Hepatocyte (in vitro differentiated cells): ENCODE measurements around the gene FBXL15. TPM values are rescaled to one million over a fixed set of nuclear protein-coding genes. Genes with fewer than 3 reads are reported as not detected.
A peak's percentile ranks its signal among the peaks of the same experiment; 100 is the strongest.

Experiments
- DNase-seq: peaks from one replicate; pipeline ENCODE4 v3.0.0-alpha.2; 2016; ENCODE audit warnings: low spot score
- H2AFZ ChIP-seq: fragments of 200-600 bp; sonication (generic); 2 replicates; pipeline ENCODE4 v1.6.0; 2016; ENCODE audit warnings: antibody characterized with exemption, mild to moderate bottlenecking
- H3K27ac ChIP-seq: fragments of 200-600 bp; sonication (generic); 2 replicates; pipeline ENCODE4 v1.5.1; 2016; ENCODE audit warnings: mild to moderate bottlenecking
- H3K27me3 ChIP-seq: fragments of 200-600 bp; sonication (generic); 2 replicates; pipeline ENCODE4 v1.6.1; 2016
- H3K36me3 ChIP-seq: fragments of 200-600 bp; sonication (generic); replicated peaks from 2 replicates; pipeline ENCODE4 v1.5.1; 2016; ENCODE audit warnings: low read depth; ENCODE audit not compliant: insufficient read depth
- H3K4me1 ChIP-seq: fragments of 200-600 bp; sonication (generic); 2 replicates; pipeline ENCODE4 v1.5.1; 2016; ENCODE audit warnings: mild to moderate bottlenecking, moderate library complexity; ENCODE audit not compliant: insufficient read depth
- H3K4me2 ChIP-seq: fragments of 200-600 bp; sonication (generic); 2 replicates; pipeline ENCODE4 v1.6.0; 2016
- H3K4me3 ChIP-seq: fragments of 200-600 bp; sonication (generic); 2 replicates; pipeline ENCODE4 v1.5.1; 2016; ENCODE audit warnings: mild to moderate bottlenecking
- H3K79me2 ChIP-seq: fragments of 200-600 bp; sonication (generic); 2 replicates; pipeline ENCODE4 v1.6.0; 2017; ENCODE audit warnings: mild to moderate bottlenecking
- H3K9me2 ChIP-seq: fragments of 200-600 bp; sonication (generic); replicated peaks from 2 replicates; pipeline ENCODE4 v1.6.0; 2017; ENCODE audit warnings: mild to moderate bottlenecking; ENCODE audit not compliant: insufficient read depth
- H3K9me3 ChIP-seq: fragments of 200-600 bp; sonication (generic); 2 replicates; pipeline ENCODE4 v1.5.1; 2016; ENCODE audit warnings: low read depth, mild to moderate bottlenecking
- H4K20me1 ChIP-seq: fragments of 200-600 bp; sonication (generic); 2 replicates; pipeline ENCODE4 v1.6.0; 2016; ENCODE audit warnings: mild to moderate bottlenecking; ENCODE audit not compliant: insufficient read depth, poor library complexity, severe bottlenecking
- CTCF ChIP-seq: fragments of 200-600 bp; sonication (generic); IDR thresholded peaks from 2 replicates; pipeline ENCODE4 v1.5.1; 2016; ENCODE audit warnings: antibody characterized with exemption, mild to moderate bottlenecking; ENCODE audit not compliant: poor library complexity
- EZH2 ChIP-seq: fragments of 200-600 bp; sonication (generic); IDR thresholded peaks from 2 replicates; pipeline ENCODE4 v1.6.1; 2016; ENCODE audit warnings: antibody characterized with exemption, mild to moderate bottlenecking, borderline replicate concordance
- EZH2phosphoT487 ChIP-seq: fragments of 200-600 bp; sonication (generic); IDR thresholded peaks from one replicate; pipeline ENCODE4 v1.6.1; 2018; ENCODE audit warnings: antibody characterized with exemption, mild to moderate bottlenecking, low read depth, moderate library complexity; ENCODE audit not compliant: unreplicated experiment, severe bottlenecking
- WGBS: methylation state at CpG from one replicate; pipeline ENCODE4 v1.1.6; 2016; ENCODE audit warnings: low lambda C conversion rate; ENCODE audit errors: missing lambda C conversion rate; 5-methylcytosine and 5-hydroxymethylcytosine counted together
- polyA plus RNA-seq: library from polyadenylated mRNA; unstranded; fragments of >200 nt; fragmentation: Nextera tagmentation; extraction: Ambion mirVana; gene quantifications from 2 replicates; pipeline ENCODE4 v1.2.1, GENCODE V29; 2016
- total RNA-seq: library from RNA; depleted of rRNA; stranded (reverse); fragments of >200 nt; gene quantifications from 2 replicates; pipeline ENCODE4 v1.2.3, GENCODE V29; 2014

FBXL15 gene
- total and polyA plus RNA-seq, 2 experiments from 2014 or later, result 16.3 to 42.3 TPM

- TF ChIP-seq EZH2phosphoT487 (no peak), EZH2 (no peak)
- H2AFZ ChIP-seq, result no peak overlapping the region
- no peaks in the 10 kb centered on the region for H3K36me3 ChIP-seq
- H3K27ac ChIP-seq, result no peak overlapping the region
- H3K9me2 ChIP-seq, result no peaks in the 10 kb centered on the region
- peak overlapping the region; percentile 96 for H3K4me2 ChIP-seq
- DNase-seq, result no peak
- no peaks in the 10 kb centered on the region for H3K9me3 ChIP-seq
- H3K4me1 ChIP-seq, result peaks cover 15% of the 10 kb centered on the region
- H4K20me1 ChIP-seq, result no peaks in the 10 kb centered on the region
- no peak overlapping the region for H3K4me3 ChIP-seq
- peaks cover 7% of the 10 kb centered on the region for H3K79me2 ChIP-seq
- H3K27me3 ChIP-seq, result no peaks in the 10 kb centered on the region
- whole genome bisulfite sequencing, result 75% methylated on average over 10 of the region's 10 CpGs
Observed at GRCh38 chr10:102463983-102464382, 43.3 kb downstream of the FBXL15 start.

- Histone ChIP-seq H3K4me3 (no peak overlapping the region), H3K36me3 (no peaks in the 10 kb centered on the region), H3K9me2 (no peaks in the 10 kb centered on the region), H3K79me2 (peaks cover 7% of the 10 kb centered on the region), H3K9me3 (no peaks in the 10 kb centered on the region), H3K4me2 (no peak overlapping the region), H3K27ac (no peak overlapping the region), H2AFZ (no peak overlapping the region), H4K20me1 (no peaks in the 10 kb centered on the region), H3K27me3 (no peaks in the 10 kb centered on the region), H3K4me1 (peaks cover 15% of the 10 kb centered on the region)
- no peak for TF ChIP-seq CTCF
- no peak for TF ChIP-seq EZH2phosphoT487
- no peak for TF ChIP-seq EZH2
- no peak for DNase-seq
- 65% methylated on average over 3 of the region's 3 CpGs for WGBS
Observed at GRCh38 chr10:102465466-102465865, 44.8 kb downstream of the FBXL15 start.

- Histone ChIP-seq H3K9me3 (no peaks in the 10 kb centered on the region), H3K27me3 (no peaks in the 10 kb centered on the region), H4K20me1 (no peaks in the 10 kb centered on the region), H3K9me2 (no peaks in the 10 kb centered on the region), H3K27ac (no peak overlapping the region), H3K4me3 (no peak overlapping the region), H3K4me1 (peaks cover 8% of the 10 kb centered on the region), H3K79me2 (peaks cover 7% of the 10 kb centered on the region), H3K36me3 (no peaks in the 10 kb centered on the region), H3K4me2 (no peak overlapping the region), H2AFZ (no peak overlapping the region)
- no peak for DNase-seq
- no peak for TF ChIP-seq EZH2phosphoT487
- no peak for TF ChIP-seq CTCF
- TF ChIP-seq EZH2, result no peak
- WGBS, result 86% methylated on average over 6 of the region's 6 CpGs
Observed at GRCh38 chr10:102467318-102467717, 46.7 kb downstream of the FBXL15 start.

- Histone ChIP-seq H3K27ac (no peak overlapping the region), H3K27me3 (no peaks in the 10 kb centered on the region), H3K36me3 (no peaks in the 10 kb centered on the region), H3K4me2 (no peak overlapping the region), H3K9me2 (no peaks in the 10 kb centered on the region), H4K20me1 (no peaks in the 10 kb centered on the region), H2AFZ (no peak overlapping the region), H3K4me3 (no peak overlapping the region), H3K4me1 (peaks cover 8% of the 10 kb centered on the region), H3K9me3 (no peaks in the 10 kb centered on the region), H3K79me2 (peaks cover 7% of the 10 kb centered on the region)
- DNase-seq, result no peak
- no peak for TF ChIP-seq EZH2phosphoT487
- WGBS, result 76% methylated on average over 6 of the region's 6 CpGs
Observed at GRCh38 chr10:102467971-102468438, 47.4 kb downstream of the FBXL15 start.
